CD4-positive, alpha-beta memory T cell (primary cell): ENCODE data around the gene PRKAR1A. TPM values are rescaled to one million over a fixed set of nuclear protein-coding genes. Genes with fewer than 3 reads are reported as not detected.

Source experiments
- CTCF ChIA-PET: fragments of 350-600 bp; sonication (Branson Sonifier 250); formaldehyde crosslinking; loops from one replicate; lab custom pipeline; 2021; ENCODE audit warnings: inconsistent platforms; ENCODE audit not compliant: partially characterized antibody; lab: Charles Lee
- POLR2A ChIA-PET: fragments of 350-600 bp; sonication (Branson Sonifier 250); formaldehyde crosslinking; loops from one replicate; lab custom pipeline; 2021; ENCODE audit not compliant: partially characterized antibody; lab: Charles Lee
- DNase-seq, 5 donors: peaks; one replicate each; pipeline versions ENCODE4 v3.0.0 to v3.0.0-alpha.2; 2020 to 2022; ENCODE audit warnings: mixed read lengths in 1 of 5
- H3K27ac ChIP-seq: one replicate; pipeline ENCODE4 v1.7.0; 2013; ENCODE audit warnings: low read depth, low read length
- H3K27me3 ChIP-seq: 2 replicates; pipeline ENCODE4 v1.7.0; 2013; ENCODE audit warnings: mild to moderate bottlenecking, low read length, moderate library complexity; ENCODE audit not compliant: insufficient read depth
- H3K36me3 ChIP-seq: 2 replicates; pipeline ENCODE4 v1.7.0; 2013; ENCODE audit warnings: mild to moderate bottlenecking, low read length, moderate library complexity; ENCODE audit not compliant: insufficient read depth
- H3K4me1 ChIP-seq: 2 replicates; pipeline ENCODE4 v1.7.0; 2013; ENCODE audit warnings: mild to moderate bottlenecking, low read length, moderate library complexity; ENCODE audit not compliant: insufficient read depth
- H3K4me3 ChIP-seq, 2 donors: one replicate each; pipeline ENCODE4 v1.7.0; 2013; ENCODE audit warnings: low read length in 2 of 2, mild to moderate bottlenecking in 1 of 2
- H3K9me3 ChIP-seq, 2 donors: one replicate each; pipeline ENCODE4 v1.7.0; 2013; ENCODE audit warnings: low read length in 2 of 2, control low read depth in 1 of 2; ENCODE audit not compliant: control insufficient read depth in 1 of 2
- H3K27ac Mint-ChIP-seq, 7 donors: one replicate each; pipeline ENCODE4 v1.8.0; 2020 to 2021; ENCODE audit warnings: mixed read lengths in 7 of 7, mild to moderate bottlenecking in 6 of 7, inconsistent platforms in 3 of 7, moderate library complexity in 3 of 7
- H3K27me3 Mint-ChIP-seq, 2 donors: one replicate each; pipeline ENCODE4 v1.8.0; 2020 to 2021; ENCODE audit warnings: mixed read lengths in 2 of 2
- H3K36me3 Mint-ChIP-seq, 2 donors: one replicate each; pipeline ENCODE4 v1.8.0; 2020 to 2021; ENCODE audit warnings: mixed read lengths in 2 of 2, inconsistent platforms in 1 of 2, mild to moderate bottlenecking in 1 of 2
- H3K4me1 Mint-ChIP-seq, 4 donors: one replicate each; pipeline ENCODE4 v1.8.0; 2020 to 2021; ENCODE audit warnings: mixed read lengths in 4 of 4, mild to moderate bottlenecking in 1 of 4
- H3K4me3 Mint-ChIP-seq, 8 donors: one replicate each; pipeline ENCODE4 v1.8.0; 2020 to 2021; ENCODE audit warnings: mixed read lengths in 8 of 8, mild to moderate bottlenecking in 7 of 8, moderate library complexity in 6 of 8, inconsistent platforms in 3 of 8
- H3K9me3 Mint-ChIP-seq, 8 donors: one replicate each; pipeline ENCODE4 v1.8.0; 2020 to 2021; ENCODE audit warnings: mixed read lengths in 8 of 8, mild to moderate bottlenecking in 5 of 8, inconsistent platforms in 3 of 8, moderate library complexity in 1 of 8
- intact Hi-C: fragments of 100-400 bp; cut with micrococcal nuclease; formaldehyde crosslinking; loops from one replicate; pipeline ENCODE4 v1.15.1; 2023
- polyA plus RNA-seq, 2 donors: library from polyadenylated mRNA; unstranded; fragments of 300-500 nt; fragmentation: Illumina TruSeq; gene quantifications; one replicate each; pipeline ENCODE4 v1.2.3, GENCODE V29; 2021
- total RNA-seq, 2 experiments: library from RNA; stranded (reverse); gene quantifications; one replicate each; pipeline ENCODE4 v1.2.3, GENCODE V29; 2021

The PRKAR1A gene
- total and polyA plus RNA-seq, 4 experiments from 2014 or later = 182 to 220 (median 188) TPM

- peaks cover 8% of the 10 kb centered on the region for H3K27me3 ChIP-seq
- Mint-ChIP-seq H3K9me3 (no peaks in the 10 kb centered on the region), H3K4me1 (peaks cover 8 to 30% (median 19%) of the 10 kb centered on the region in 4 donors), H3K36me3 (no peaks in the 10 kb centered on the region), H3K27ac (no peak overlapping the region), H3K4me3 (no peak overlapping the region), H3K27me3 (peaks cover 54 to 73% of the 10 kb centered on the region in 2 donors)
- DNase-seq = no peak
- ChIA-PET POLR2A (no interaction called here), CTCF (no interaction called here)
- intact Hi-C loops = no loop called here
- H3K27ac ChIP-seq = no peak overlapping the region
- peaks cover 13% of the 10 kb centered on the region for H3K4me1 ChIP-seq
- H3K9me3 ChIP-seq = no peaks in the 10 kb centered on the region
- no peaks in the 10 kb centered on the region for H3K36me3 ChIP-seq
- no peak overlapping the region for H3K4me3 ChIP-seq
Measured at GRCh38 chr17:68598074-68598473, 85.8 kb downstream of the PRKAR1A start.

- Mint-ChIP-seq H3K36me3 (no peaks in the 10 kb centered on the region), H3K4me3 (no peak overlapping the region), H3K27ac (no peak overlapping the region), H3K27me3 (peaks cover 54 to 77% of the 10 kb centered on the region in 2 donors), H3K4me1 (peaks cover 8 to 30% (median 19%) of the 10 kb centered on the region in 4 donors), H3K9me3 (no peaks in the 10 kb centered on the region)
- H3K36me3 ChIP-seq = no peaks in the 10 kb centered on the region
- ChIA-PET CTCF (no interaction called here), POLR2A (no interaction called here)
- no peak overlapping the region for H3K27ac ChIP-seq
- no peak for DNase-seq
- no peaks in the 10 kb centered on the region for H3K9me3 ChIP-seq
- intact Hi-C loops = no loop called here
- H3K27me3 ChIP-seq = peaks cover 8% of the 10 kb centered on the region
- H3K4me3 ChIP-seq = no peak overlapping the region
- peaks cover 13% of the 10 kb centered on the region for H3K4me1 ChIP-seq
Measured at GRCh38 chr17:68598545-68598961, 86.3 kb downstream of the PRKAR1A start.

GRCh38 chr17:68599091-68599490 is 86.9 kb downstream of the PRKAR1A start:
- intact Hi-C loops = no loop called here
- H3K27me3 ChIP-seq = peaks cover 8% of the 10 kb centered on the region
- H3K4me1 ChIP-seq = peaks cover 13% of the 10 kb centered on the region
- ChIA-PET POLR2A (no interaction called here), CTCF (no interaction called here)
- DNase-seq = no peak
- Mint-ChIP-seq H3K9me3 (no peaks in the 10 kb centered on the region), H3K36me3 (no peaks in the 10 kb centered on the region), H3K4me1 (peaks cover 8 to 30% (median 19%) of the 10 kb centered on the region in 4 donors), H3K27ac (no peak overlapping the region), H3K4me3 (peak overlapping the region in 1 of 8 donors; percentile 2), H3K27me3 (peaks cover 54 to 76% of the 10 kb centered on the region in 2 donors)
- no peaks in the 10 kb centered on the region for H3K9me3 ChIP-seq
- H3K36me3 ChIP-seq = no peaks in the 10 kb centered on the region
- no peak overlapping the region for H3K27ac ChIP-seq
- H3K4me3 ChIP-seq = no peak overlapping the region

GRCh38 chr17:68599552-68600066 is 87.4 kb downstream of the PRKAR1A start:
- Mint-ChIP-seq H3K27ac (no peak overlapping the region), H3K27me3 (peaks cover 54 to 73% of the 10 kb centered on the region in 2 donors)
- POLR2A ChIA-PET = no interaction called here

GRCh38 chr17:68600067-68600930 is 88.1 kb downstream of the PRKAR1A start:
- Histone ChIP-seq H3K4me3 (no peak overlapping the region), H3K4me1 (peaks cover 13% of the 10 kb centered on the region), H3K9me3 (no peaks in the 10 kb centered on the region), H3K27ac (no peak overlapping the region), H3K36me3 (no peaks in the 10 kb centered on the region), H3K27me3 (peaks cover 8% of the 10 kb centered on the region)
- DNase-seq = no peak
- H3K27me3 Mint-ChIP-seq = peaks cover 58 to 70% of the 10 kb centered on the region in 2 donors
- intact Hi-C loops = no loop called here
- ChIA-PET CTCF (no interaction called here), POLR2A (no interaction called here)
- H3K4me1 Mint-ChIP-seq = peaks cover 8 to 25% (median 17%) of the 10 kb centered on the region in 4 donors
- H3K4me3 Mint-ChIP-seq = peak overlapping the region in 5 of 8 donors; percentile 67 to 86 (median 74)
- H3K36me3 Mint-ChIP-seq = no peaks in the 10 kb centered on the region
- H3K9me3 Mint-ChIP-seq = no peaks in the 10 kb centered on the region
- no peak overlapping the region for H3K27ac Mint-ChIP-seq

More at GRCh38 chr17:68599552-68600066, 87.4 kb downstream of the PRKAR1A start:
- H3K4me1 ChIP-seq = peaks cover 13% of the 10 kb centered on the region
- DNase-seq = no peak
- H3K27me3 ChIP-seq = peaks cover 8% of the 10 kb centered on the region
- H3K36me3 ChIP-seq = no peaks in the 10 kb centered on the region
- CTCF ChIA-PET = no interaction called here
- peaks cover 8 to 30% (median 19%) of the 10 kb centered on the region in 4 donors for H3K4me1 Mint-ChIP-seq
- H3K4me3 Mint-ChIP-seq = peak overlapping the region in 7 of 8 donors; percentile 62 to 86 (median 74)
- no peak overlapping the region for H3K4me3 ChIP-seq
- H3K36me3 Mint-ChIP-seq = no peaks in the 10 kb centered on the region
- intact Hi-C loops = no loop called here
- no peaks in the 10 kb centered on the region for H3K9me3 Mint-ChIP-seq
- H3K9me3 ChIP-seq = no peaks in the 10 kb centered on the region
- no peak overlapping the region for H3K27ac ChIP-seq

Other genes with a start within 250 kb of the PRKAR1A start
- gene SLC16A6, start 221.3 kb upstream of the PRKAR1A start, total RNA-seq = 1 to 10 TPM; 6.9 to 7.4 TPM
- 1 to 10 TPM; 1.7 to 2.0 TPM for gene SLC16A6, start 221.3 kb upstream of the PRKAR1A start, polyA plus RNA-seq
- gene ARSG, start 220.9 kb upstream of the PRKAR1A start, total RNA-seq = 10 to 100 TPM; 13.6 to 19.1 TPM
- 10 to 100 TPM; 10.4 to 12.6 TPM for gene ARSG, start 220.9 kb upstream of the PRKAR1A start, polyA plus RNA-seq
- 10 to 100 TPM; 11.9 to 12.3 TPM for gene WIPI1, start 54.9 kb upstream of the PRKAR1A start, total RNA-seq
- gene WIPI1, start 54.9 kb upstream of the PRKAR1A start, polyA plus RNA-seq = 1 to 10 TPM; 4.4 to 7.9 TPM
- gene FAM20A, start 88.9 kb downstream of the PRKAR1A start, total RNA-seq = not detected
- under 1 TPM in 1 of 2 donors, not detected in 1; 0.08 TPM for gene FAM20A, start 88.9 kb downstream of the PRKAR1A start, polyA plus RNA-seq